KMS-11 (cell line): ENCODE results near the gene NGB.

Experiments used
- H2AFZ ChIP-seq: fragments of 200-600 bp; sonication (generic); 2 replicates; pipeline ENCODE4 v1.6.1; 2016; ENCODE audit warnings: antibody characterized with exemption, mixed run types, low read depth
- H3K27ac ChIP-seq: fragments of 200-600 bp; sonication (generic); 2 replicates; pipeline ENCODE4 v1.6.1; 2016; ENCODE audit warnings: mild to moderate bottlenecking, mixed run types
- H3K27me3 ChIP-seq: fragments of 200-600 bp; sonication (generic); 2 replicates; pipeline ENCODE4 v1.6.1; 2017; ENCODE audit warnings: mild to moderate bottlenecking, low read depth, mixed run types, moderate library complexity; ENCODE audit not compliant: insufficient read depth
- H3K36me3 ChIP-seq: fragments of 200-600 bp; sonication (generic); 2 replicates; pipeline ENCODE4 v1.6.1; 2017; ENCODE audit warnings: mild to moderate bottlenecking, mixed run types; ENCODE audit not compliant: insufficient read depth
- H3K4me1 ChIP-seq: fragments of 200-600 bp; sonication (generic); 2 replicates; pipeline ENCODE4 v1.6.1; 2016; ENCODE audit warnings: mild to moderate bottlenecking, low read depth, mixed run types; ENCODE audit not compliant: poor library complexity, severe bottlenecking
- H3K4me2 ChIP-seq: fragments of 200-600 bp; sonication (generic); 2 replicates; pipeline ENCODE4 v1.7.0; 2016; ENCODE audit warnings: mild to moderate bottlenecking, mixed run types
- H3K4me3 ChIP-seq: fragments of 200-600 bp; sonication (generic); IDR thresholded peaks from 2 replicates; pipeline ENCODE4 v1.6.1; 2017; ENCODE audit warnings: low read depth, low read length, mixed read lengths; ENCODE audit not compliant: insufficient read depth
- H3K79me2 ChIP-seq: fragments of 200-600 bp; sonication (generic); 2 replicates; pipeline ENCODE4 v1.6.1; 2016; ENCODE audit warnings: low read depth, mixed run types; ENCODE audit not compliant: insufficient read depth
- H3K9ac ChIP-seq: fragments of 200-600 bp; sonication (generic); 2 replicates; pipeline ENCODE4 v1.6.1; 2016; ENCODE audit warnings: mild to moderate bottlenecking, mixed run types
- H4K20me1 ChIP-seq: fragments of 200-600 bp; sonication (generic); 2 replicates; pipeline ENCODE4 v1.6.1; 2016; ENCODE audit warnings: mild to moderate bottlenecking, mixed run types; ENCODE audit not compliant: insufficient read depth
- CTCF ChIP-seq: fragments of 200-600 bp; sonication (generic); conservative IDR thresholded peaks from 2 replicates; pipeline ENCODE4 v1.6.1; 2017; ENCODE audit warnings: low read depth, mild to moderate bottlenecking, antibody characterized with exemption, low read length, moderate library complexity, mixed read lengths

NGB gene

DNA sequence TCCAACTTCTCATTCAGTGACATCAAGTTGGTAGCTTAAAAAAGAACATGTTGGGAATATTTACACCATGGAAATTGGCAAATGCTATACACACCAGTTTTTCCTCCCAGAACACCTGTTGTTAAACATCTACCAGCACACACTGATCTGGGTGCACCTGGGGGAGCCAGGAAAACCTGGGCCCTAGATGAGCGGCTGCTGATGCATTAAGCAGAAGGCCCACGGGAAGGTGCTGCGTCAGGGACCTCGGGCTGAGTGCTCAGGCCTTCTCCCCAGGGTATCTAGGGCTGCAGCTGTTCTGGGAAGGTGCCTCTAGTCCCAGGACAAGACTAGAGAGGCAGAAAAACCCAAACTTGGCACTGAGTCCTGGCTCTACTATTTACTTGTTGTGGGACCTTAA is 2.8 kb upstream of the NGB start:
- H3K36me3 ChIP-seq: no peaks in the 10 kb centered on the region
- no peak overlapping the region for H2AFZ ChIP-seq
- TF ChIP-seq CTCF: no peak
- no peaks in the 10 kb centered on the region for H3K4me1 ChIP-seq
- no peak overlapping the region for H3K27ac ChIP-seq
- no peaks in the 10 kb centered on the region for H4K20me1 ChIP-seq
- no peak overlapping the region for H3K4me2 ChIP-seq
- H3K9ac ChIP-seq: no peak overlapping the region
- H3K79me2 ChIP-seq: no peaks in the 10 kb centered on the region
- H3K27me3 ChIP-seq: no peaks in the 10 kb centered on the region
- H3K4me3 ChIP-seq: no peak overlapping the region

- Histone ChIP-seq H3K36me3 (no peaks in the 10 kb centered on the region), H3K4me1 (no peaks in the 10 kb centered on the region), H2AFZ (no peak overlapping the region), H3K4me3 (no peak overlapping the region), H3K4me2 (no peak overlapping the region), H3K27ac (no peak overlapping the region), H3K9ac (no peak overlapping the region), H4K20me1 (no peaks in the 10 kb centered on the region), H3K27me3 (no peaks in the 10 kb centered on the region), H3K79me2 (no peaks in the 10 kb centered on the region)
- no peak for TF ChIP-seq CTCF
These were observed 1.3 kb upstream of the NGB start for GRCh38 chr14:77272261-77272660.

GRCh38 chr14:77270361-77271112 is 469 bp downstream of the NGB start:
- no peak overlapping the region for H2AFZ ChIP-seq
- no peaks in the 10 kb centered on the region for H4K20me1 ChIP-seq
- no peaks in the 10 kb centered on the region for H3K79me2 ChIP-seq
- no peak overlapping the region for H3K4me2 ChIP-seq
- H3K27ac ChIP-seq: no peak overlapping the region
- H3K27me3 ChIP-seq: no peaks in the 10 kb centered on the region
- H3K4me3 ChIP-seq: no peak overlapping the region
- H3K9ac ChIP-seq: no peak overlapping the region
- no peaks in the 10 kb centered on the region for H3K4me1 ChIP-seq
- H3K36me3 ChIP-seq: no peaks in the 10 kb centered on the region
- no peak for TF ChIP-seq CTCF

GRCh38 chr14:77268989-77269600 is 1.9 kb downstream of the NGB start:
- no peaks in the 10 kb centered on the region for H3K79me2 ChIP-seq
- H3K27ac ChIP-seq: no peak overlapping the region
- H4K20me1 ChIP-seq: no peaks in the 10 kb centered on the region
- no peak overlapping the region for H3K9ac ChIP-seq
- no peak for TF ChIP-seq CTCF
- no peaks in the 10 kb centered on the region for H3K27me3 ChIP-seq
- no peak overlapping the region for H2AFZ ChIP-seq
- no peak overlapping the region for H3K4me2 ChIP-seq
- no peaks in the 10 kb centered on the region for H3K36me3 ChIP-seq
- H3K4me1 ChIP-seq: no peaks in the 10 kb centered on the region
- no peak overlapping the region for H3K4me3 ChIP-seq
